GM19240 (cell line): ENCODE data around the gene IPO11.
"Not testable (repeated sequence)": the region's sequence is repeated elsewhere in the genome, so short reads cannot be mapped to it uniquely, and the experiment has no call there.

Experiments
- DNase-seq: peaks from one replicate; pipeline ENCODE4 v3.0.0; 2011; ENCODE audit warnings: low spot score; ENCODE audit not compliant: insufficient read length

The IPO11 gene

DNA sequence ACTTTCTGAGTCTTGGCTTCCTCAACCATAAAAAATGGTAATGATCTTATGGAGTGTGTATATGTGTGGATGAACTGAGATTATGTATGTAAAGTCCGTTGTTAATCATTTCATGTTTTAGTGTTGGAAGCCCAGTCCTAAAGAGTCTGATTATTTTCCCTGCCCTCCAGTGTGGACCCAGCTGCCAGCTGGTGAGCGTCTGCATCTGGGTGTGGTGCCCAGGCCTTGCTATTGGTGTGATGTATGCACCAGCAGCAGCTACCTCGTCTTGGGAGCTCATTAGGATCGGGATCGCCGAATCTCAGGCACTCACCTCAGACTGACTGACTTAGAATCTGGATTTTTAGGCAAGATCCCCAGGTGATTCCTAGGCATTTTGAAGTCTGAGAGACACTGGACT is 229.9 kb downstream of the IPO11 start:
- DNase-seq, result no peak

DNA sequence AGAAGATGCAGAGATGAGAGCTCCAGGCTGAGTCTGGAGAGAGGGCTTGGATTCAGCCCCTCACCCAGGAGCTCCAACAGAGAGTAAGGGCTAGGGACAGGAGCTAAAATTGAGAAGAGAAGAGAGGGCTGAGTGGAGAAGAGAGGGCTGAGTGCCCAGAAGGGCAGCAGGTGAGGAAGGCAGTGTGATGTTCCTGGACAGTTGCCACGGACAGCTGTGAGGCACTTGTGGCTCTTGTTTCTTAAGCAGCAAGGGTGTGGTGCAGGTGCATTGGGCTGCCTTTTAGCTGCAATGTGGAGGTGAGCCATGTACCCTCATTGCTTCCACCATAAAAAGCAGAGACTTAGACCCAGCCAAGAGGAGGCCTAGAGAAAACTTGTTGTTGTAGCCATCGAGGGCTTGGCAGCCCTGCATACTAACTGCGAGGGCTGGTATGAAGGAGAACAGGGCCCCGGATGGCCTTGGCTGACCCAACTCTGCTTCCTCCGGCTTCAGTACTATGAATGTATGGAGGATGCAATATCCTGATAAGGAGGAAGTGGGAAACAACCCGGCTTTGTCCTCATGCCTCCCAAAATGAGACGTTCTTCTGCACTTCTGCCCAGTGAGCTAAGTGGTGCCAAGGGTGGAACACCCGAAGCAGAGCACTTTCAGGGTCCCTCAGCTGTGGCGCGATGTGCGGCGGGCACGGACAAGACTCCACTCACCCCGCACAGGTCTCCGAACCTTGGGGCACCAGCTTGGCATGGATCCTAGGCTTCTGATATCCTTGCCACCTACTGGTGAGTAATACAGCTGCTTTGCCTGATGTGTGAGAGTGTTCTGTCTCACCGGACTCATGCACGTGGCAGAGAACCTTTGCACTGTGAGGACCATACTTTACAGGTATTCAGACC is 231.2 kb downstream of the IPO11 start:
- no peak for DNase-seq

DNA sequence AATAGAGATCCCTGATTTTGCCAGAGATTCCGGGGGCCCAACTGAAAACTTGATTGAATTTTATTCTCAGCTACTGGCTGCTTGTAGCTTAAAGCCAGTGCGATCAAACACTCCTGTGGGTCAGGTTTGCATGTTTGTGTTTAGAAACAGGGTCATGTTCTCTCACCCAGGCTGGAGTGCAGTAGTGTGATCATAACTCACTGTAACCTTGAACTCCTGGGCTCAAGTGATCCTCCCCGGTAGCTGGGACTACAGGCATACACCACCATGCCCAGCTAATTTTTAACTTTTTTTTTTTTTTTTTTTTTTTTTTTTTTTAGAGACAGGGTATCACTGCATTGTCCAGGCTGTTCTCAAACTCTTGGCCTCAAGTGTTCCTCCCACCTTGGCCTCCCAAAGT is 232.7 kb downstream of the IPO11 start:
- no peak for DNase-seq

DNA sequence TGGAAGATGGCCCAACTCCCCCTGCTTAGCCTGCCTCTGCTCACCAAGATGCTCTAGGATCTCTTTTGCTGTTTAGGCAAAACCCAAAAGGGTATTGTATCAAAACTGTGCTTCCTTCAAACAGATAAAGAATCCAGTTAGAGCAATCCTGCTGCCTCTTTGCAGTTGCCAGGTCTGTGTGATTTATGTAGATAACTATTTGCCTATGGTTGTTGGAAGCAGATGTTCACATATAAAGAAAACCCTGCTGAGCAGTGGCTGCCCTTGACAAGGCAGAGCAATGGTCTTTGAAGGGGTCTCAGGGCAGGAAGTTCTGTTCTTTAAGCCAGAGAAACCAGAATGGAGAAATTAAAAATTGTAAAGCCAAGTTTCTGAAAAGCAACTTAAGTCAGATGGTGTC is 234.7 kb downstream of the IPO11 start:
- no peak for DNase-seq

DNA sequence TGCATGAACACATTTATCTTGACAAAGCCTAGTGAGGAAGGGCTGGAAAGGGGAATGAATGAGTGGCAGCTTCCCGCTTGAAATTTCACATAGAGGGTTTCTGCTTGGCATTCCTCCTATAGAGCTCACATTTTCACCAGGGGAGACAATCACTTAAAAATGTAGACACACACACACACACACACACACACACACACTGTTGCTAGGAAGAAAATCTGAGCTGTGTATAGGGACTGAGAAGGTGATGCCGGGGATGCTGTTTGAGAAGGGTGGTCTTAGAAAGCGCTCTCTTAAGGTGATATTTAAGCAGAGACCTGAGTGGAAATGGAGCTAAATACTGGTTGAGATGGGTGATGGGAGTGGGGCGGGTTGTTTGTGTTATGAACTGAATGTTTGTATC is 236.5 kb downstream of the IPO11 start:
- no peak for DNase-seq

DNA sequence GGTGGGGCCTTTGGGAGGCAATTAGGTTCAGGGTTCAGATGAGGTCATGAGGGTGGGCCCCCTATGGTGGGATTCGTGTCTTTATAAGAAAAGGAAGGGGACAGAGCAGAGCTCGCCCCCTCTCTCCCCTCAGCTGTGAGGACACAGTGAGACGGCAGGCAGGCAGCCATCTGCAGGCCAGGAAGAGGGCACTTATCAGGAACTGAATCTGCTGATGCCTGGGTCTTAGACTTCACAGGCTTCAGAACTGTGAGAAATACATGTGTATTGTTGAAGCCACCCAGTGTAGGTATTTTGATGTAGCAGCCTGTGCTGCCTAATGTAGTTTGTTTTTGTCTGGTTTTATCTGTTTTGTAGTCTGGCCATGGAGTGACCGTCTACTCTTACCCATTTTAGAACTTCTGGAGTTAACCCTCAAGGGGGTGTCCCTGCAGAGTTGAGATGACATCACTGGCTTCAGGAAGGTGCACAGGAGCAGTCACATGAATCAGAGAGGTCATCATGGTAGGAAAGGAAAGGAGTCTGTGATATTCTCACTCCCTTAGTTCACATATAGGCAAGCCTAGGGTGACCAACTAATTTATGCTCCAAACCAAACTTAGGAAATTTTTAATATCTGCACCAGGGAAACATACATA is 237.0 kb downstream of the IPO11 start:
- no peak for DNase-seq

DNA sequence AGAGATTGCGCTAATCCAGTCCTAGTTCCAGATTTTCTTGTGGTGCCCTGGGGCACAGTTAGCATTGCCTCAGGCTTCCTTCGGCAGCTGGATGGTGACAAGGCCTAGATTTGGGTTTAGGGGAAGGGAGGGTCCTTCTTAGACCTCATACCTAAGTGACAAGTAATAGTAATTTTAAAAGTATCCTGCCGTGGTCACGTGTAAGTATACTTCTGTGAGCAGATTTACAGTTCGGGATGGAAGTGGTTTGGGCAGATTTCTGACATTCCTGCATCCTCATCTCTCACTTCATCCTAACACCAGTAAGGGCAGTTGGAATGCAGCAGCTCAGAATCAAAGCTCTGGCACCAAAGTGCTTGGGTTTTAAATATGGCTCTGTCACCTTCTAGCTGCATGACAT is 237.6 kb downstream of the IPO11 start:
- DNase-seq, result no peak

DNA sequence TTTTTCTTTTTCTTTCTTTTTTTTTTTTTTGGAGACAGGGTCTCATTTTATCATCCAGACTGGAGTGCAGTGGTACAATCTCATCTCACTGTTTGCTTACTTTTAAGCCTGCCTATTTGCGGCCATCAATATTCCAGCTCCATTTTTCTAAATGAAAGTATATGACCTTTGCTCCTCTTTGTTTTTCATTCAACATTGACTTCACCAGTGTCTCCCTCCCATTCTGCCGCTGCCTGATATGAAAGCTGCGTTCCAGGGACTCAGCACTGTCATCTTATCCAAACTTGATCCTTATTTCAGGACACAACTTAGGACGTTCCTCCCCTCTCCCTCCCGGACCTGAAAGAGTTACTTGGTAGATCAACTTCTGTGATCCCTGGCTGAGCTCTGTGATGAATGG is 239.7 kb downstream of the IPO11 start:
- no peak for DNase-seq

DNA sequence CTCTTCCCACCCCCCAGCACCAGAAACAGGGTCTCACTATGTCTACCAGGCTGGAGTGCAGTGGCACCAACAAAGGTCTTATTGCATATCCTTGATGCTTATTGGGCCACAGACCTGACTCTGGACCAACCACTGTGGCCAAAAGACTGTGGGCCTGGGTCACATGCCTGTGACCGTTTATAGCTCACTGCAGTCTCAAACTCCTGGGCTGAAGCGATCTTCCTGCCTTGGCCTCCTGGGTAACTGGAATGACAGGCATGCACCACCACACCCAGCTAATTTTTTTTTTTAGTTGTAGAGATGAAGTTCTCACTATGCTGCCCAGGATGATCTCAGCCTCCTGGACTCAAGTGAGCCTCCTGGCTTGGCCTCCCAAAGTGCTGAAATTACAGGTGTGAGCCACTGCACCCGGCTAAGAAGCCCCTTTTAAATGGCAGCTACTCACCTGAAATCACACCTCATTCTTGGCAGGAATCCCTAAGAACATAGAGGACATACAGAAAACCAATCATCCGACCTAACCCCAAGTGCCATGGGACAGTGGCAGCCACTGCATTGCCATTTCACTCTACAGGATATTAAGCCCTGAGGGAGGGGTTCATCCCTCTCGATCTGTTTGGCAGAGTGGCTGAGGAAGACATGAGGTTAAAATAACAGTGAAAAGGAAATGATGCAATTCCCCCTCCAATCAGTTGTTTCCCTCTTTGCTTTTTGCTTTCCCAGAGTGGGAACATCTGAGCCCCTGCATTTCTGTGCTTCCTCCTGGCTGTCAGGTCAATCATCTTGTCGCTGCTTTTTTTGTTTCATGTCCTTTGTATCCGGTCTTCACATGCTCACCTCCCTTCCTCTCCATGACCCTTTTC is 240.7 kb downstream of the IPO11 start:
- DNase-seq, result no peak

DNA sequence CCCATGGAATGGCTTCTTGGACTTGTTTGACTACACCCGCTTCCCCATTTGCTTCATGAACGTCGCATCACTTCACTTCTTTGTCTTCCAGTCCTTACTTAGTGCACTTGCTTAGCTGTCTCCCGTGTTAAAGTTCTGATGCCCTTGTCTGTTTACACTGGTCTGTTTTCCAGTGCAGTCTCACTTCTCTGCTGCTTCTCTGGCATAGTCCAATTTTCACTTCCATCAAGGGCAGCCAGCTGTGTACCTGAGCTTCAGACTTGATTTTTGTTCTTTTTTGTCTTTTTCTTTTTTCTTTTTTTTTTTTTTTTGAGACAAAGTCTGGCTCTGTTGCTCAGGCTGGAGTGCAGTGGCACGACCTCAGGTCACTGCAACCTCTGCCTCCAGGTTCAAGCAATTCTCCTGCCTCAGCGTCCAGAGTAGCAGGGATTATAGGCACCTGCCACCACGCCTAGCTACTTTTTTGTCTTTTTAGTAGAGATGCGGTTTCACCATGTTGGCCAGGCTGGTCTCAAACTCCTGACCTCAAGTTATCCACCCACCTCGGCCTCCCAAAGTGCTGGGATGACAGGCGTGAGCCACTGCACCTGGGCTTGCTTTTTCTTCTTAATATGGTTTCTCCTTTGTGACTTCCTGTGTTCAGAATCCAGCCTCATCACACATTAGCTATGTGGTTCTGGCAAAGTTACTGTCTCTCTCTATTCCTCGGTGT is 241.5 kb downstream of the IPO11 start:
- DNase-seq, result no peak

DNA sequence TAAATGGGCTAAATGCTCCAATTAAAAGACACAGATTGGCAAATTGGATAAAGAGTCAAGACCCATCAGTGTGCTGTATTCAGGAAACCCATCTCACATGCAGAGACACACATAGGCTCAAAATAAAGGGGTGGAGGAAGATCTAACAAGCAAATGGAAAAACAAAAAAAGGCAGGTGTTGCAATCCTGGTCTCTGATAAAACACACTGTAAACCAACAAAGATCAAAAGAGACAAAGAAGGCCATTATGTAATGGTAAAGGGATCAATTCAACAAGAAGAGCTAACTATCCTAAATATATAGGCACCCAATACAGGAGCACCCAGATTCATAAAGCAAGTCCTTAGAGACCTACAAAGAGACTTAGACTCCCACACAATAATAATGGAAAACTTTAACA is 245.2 kb downstream of the IPO11 start:
- not testable (repeated sequence) for DNase-seq

DNA sequence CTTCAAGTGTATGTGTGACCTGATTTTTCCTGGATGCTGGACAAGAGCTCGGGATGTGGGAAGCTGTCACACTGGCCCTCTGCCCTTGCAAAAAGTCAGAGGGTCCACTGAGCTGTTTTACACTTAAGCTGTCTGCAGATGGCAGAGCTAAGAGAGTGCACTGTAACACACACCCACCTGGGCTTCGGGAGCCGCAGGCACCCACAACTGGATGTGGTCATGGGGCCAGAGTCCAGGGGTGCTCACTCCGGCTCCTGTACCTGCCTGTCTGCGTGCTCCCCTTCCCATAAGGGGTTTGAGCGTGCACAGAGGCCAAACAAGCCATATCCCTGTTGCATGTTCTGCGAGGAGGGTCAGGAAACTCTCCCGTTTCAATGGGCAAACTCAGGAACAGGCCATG is 248.6 kb downstream of the IPO11 start:
- DNase-seq, result no peak

DNA sequence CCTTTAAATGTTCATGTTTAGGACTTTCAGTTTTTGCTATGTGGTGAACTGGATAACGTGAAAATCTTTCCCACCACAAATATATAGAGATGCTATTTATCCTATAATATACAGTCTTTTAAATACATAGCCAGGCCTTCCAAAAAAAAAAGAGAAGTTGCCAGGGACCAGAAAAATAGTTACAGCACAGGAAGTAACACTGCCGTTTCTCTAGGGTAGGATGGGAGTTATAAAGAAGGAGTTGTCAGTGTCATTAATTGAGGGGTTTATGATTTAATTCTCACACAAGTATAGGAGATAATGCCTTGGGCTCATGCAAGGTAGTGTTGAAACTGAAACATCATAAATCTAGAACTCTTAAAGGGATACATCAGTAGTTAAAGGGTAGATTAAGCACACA is 250.0 kb downstream of the IPO11 start:
- no peak for DNase-seq

DNA sequence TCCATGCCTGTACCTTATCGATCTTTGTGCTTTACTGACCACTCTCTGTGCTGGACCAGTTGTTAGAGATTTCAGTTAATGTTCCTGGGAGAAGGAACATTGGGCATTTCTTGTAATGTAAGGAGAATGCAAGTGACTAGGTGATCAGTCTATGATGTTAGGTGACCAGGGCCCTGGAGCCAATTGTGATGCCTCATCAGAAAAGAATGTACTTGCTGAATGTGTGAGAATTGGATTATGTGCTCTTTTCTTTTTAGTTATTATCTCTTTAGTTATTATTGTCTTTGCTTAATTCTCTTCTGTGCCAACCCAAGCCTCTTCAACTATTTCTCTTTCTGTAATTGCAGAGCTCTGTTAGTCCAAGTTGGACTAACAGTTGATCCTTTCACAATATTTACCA is 258.9 kb downstream of the IPO11 start:
- DNase-seq, result no peak

DNA sequence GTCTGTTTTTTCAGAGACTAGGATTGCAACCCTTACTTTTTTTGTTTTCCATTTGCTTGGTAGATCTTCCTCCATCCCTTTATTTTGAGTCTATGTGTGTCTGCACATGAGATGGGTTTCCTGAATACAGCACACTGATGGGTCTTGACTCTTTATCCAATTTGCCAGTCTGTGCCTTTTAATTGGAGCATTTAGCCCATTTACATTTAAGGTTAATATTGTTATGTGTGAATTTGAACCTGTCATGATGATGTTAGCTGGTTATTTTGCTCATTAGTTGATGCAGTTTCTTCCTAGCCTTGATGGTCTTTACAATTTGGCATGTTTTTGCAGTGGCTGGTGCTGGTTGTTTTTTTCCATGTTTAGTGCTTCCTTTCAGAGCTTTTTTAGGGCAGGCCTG is 264.0 kb downstream of the IPO11 start:
- not testable (repeated sequence) for DNase-seq
